Measurements from ENCODE around the gene ZNF746.
"Not testable (repeated sequence)": the region's sequence is repeated elsewhere in the genome, so short reads cannot be mapped to it uniquely, and the experiment has no call there.

Gene ZNF746

DNA sequence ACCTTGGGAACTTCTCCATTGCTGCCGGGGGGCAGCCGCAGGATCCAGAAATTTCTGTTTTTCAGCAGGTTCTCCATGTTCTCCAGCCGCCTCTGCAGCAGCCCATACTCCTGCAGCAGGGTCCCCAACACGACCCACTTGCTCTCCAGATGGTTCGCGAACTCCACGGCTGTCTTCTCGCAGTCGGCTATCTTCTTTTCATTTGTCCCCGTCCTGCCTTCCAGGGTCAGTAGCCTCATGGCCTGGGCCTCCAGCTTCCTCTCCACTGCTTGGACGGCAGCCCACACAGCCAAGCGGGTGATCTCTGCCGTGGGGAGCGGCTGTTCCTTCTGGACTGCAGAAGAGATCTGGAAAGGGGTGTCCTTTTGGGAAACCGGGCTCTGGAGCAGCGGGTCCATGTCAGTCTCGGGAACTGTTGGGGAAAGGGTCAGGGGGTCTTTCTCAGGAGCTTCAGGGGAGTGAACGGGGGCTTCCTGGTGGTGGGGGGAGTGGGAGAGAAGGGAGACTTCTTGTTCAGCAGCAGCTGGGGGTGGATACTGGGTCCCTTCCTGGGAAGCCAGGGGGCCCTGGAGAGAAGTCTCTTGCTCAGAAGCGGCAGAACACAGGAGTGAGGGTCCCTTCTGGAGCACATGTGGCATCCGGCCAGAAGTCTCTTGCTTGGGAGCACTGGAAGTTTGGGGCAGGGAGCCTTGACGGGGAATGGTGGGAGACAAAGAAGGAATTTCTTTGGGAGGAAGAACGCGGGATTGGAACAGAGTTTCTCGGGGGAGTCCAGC is 42.2 kb downstream of the ZNF746 start:
- no peaks in the 10 kb centered on the region for H3K9me3 ChIP-seq (ENCODE audit: control insufficient read depth, insufficient read depth, low read length)
- H3K4me1 ChIP-seq (ENCODE audit: control insufficient read depth, insufficient read depth, low read length) = no peaks in the 10 kb centered on the region
- no peak overlapping the region for H3K4me3 ChIP-seq (ENCODE audit: low read depth, low read length)
- H3K27me3 ChIP-seq (ENCODE audit: control insufficient read depth, insufficient read depth, low read length) = peaks cover 16% of the 10 kb centered on the region
- H3K9ac ChIP-seq (ENCODE audit: low read depth, low read length) = no peak overlapping the region
- peaks cover 3% of the 10 kb centered on the region for H3K36me3 ChIP-seq (ENCODE audit: control insufficient read depth, insufficient read depth, low read length)

DNA sequence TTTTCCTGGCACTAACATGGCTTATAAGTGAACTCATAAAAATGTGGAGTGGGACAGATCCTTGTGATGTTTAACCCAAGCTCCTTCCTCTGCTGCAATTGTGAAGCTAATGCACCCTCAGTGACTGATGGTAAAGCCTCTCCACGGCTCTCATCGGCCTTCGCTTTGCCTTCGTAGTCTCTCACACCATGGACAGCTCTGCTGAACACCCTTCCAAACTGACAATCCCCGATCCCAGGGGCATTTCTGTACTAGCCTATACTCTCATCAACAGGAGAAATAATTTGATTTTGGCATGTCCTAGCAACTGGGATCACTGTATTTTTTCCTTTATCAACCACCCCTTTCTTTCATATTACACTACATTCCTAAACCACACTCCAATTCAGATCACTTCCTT is 42.9 kb downstream of the ZNF746 start:
- H3K4me3 ChIP-seq (ENCODE audit: low read depth, low read length) = no peak overlapping the region
- peaks cover 16% of the 10 kb centered on the region for H3K27me3 ChIP-seq (ENCODE audit: control insufficient read depth, insufficient read depth, low read length)
- H3K9ac ChIP-seq (ENCODE audit: low read depth, low read length) = no peak overlapping the region
- H3K36me3 ChIP-seq (ENCODE audit: control insufficient read depth, insufficient read depth, low read length) = peaks cover 5% of the 10 kb centered on the region
- H3K9me3 ChIP-seq (ENCODE audit: control insufficient read depth, insufficient read depth, low read length) = no peaks in the 10 kb centered on the region
- no peaks in the 10 kb centered on the region for H3K4me1 ChIP-seq (ENCODE audit: control insufficient read depth, insufficient read depth, low read length)

DNA sequence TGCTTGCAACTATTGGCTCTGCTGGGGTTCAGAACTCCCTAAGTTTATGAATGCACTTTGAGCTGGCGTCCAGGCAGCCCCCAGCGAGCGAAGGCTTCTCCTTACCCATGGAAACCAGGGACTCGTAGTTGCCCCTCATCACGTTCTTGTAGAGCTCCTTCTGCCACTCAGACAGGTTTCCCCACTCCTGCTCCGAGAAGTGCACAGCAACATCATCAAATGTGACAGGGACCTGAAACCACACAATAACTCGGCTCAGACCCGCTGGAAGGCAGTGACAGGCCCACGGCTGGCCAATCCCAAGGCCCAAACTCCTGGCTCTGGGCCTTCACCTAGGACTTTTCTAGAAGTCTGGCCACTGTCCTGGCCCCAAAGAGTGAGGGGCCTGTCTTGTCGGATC is 43.6 kb downstream of the ZNF746 start:
- no peak overlapping the region for H3K9ac ChIP-seq (ENCODE audit: low read depth, low read length)
- H3K36me3 ChIP-seq (ENCODE audit: control insufficient read depth, insufficient read depth, low read length) = peaks cover 8% of the 10 kb centered on the region
- peaks cover 13% of the 10 kb centered on the region for H3K27me3 ChIP-seq (ENCODE audit: control insufficient read depth, insufficient read depth, low read length)
- H3K9me3 ChIP-seq (ENCODE audit: control insufficient read depth, insufficient read depth, low read length) = no peaks in the 10 kb centered on the region
- H3K4me3 ChIP-seq (ENCODE audit: low read depth, low read length) = no peak overlapping the region
- H3K4me1 ChIP-seq (ENCODE audit: control insufficient read depth, insufficient read depth, low read length) = no peaks in the 10 kb centered on the region

DNA sequence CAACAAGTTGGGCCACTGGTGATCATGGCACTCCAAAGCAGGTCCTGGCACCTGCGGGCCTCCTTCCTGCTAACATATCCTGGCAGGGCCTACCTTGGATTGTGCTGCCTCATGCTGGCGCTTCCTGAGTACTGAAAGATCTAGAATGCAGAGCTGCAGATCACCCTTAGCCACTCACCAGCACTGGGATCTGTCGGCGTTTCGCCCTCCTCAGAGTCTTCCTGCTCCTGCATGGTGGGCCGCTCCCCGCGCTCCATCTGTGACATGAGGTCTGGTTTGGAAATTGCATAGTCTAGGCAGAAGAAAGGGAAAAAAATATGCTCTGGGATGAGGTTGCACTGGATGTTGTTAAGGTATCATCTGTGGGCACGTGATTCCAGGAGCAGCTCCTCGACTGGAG is 46.8 kb downstream of the ZNF746 start:
- Histone ChIP-seq H3K9me3 (ENCODE audit: control insufficient read depth, insufficient read depth, low read length) (no peaks in the 10 kb centered on the region), H3K36me3 (ENCODE audit: control insufficient read depth, insufficient read depth, low read length) (peaks cover 9% of the 10 kb centered on the region), H3K27me3 (ENCODE audit: control insufficient read depth, insufficient read depth, low read length) (no peaks in the 10 kb centered on the region), H3K4me3 (ENCODE audit: low read depth, low read length) (no peak overlapping the region), H3K4me1 (ENCODE audit: control insufficient read depth, insufficient read depth, low read length) (no peaks in the 10 kb centered on the region), H3K9ac (ENCODE audit: low read depth, low read length) (no peak overlapping the region)

DNA sequence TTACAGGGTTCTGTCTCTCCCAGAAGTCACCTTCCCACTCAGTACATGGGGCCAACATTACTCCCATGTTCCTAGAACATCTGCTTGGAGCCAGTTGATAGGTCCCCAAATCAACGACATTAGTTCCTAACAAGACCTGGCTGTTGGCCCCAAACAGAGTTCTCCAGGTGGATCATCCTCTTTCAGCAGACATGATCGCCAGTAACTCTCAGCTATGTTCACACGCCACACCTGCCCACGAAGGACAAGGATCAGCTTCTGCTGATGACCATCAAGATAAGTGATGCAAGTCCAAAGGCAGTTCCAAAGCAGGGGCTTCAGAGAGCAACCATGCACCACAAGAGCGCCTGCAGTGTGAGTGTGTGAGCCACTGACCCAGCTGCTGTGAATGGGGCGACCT is 47.7 kb downstream of the ZNF746 start:
- no peaks in the 10 kb centered on the region for H3K4me1 ChIP-seq (ENCODE audit: control insufficient read depth, insufficient read depth, low read length)
- H3K9me3 ChIP-seq (ENCODE audit: control insufficient read depth, insufficient read depth, low read length) = no peaks in the 10 kb centered on the region
- H3K36me3 ChIP-seq (ENCODE audit: control insufficient read depth, insufficient read depth, low read length) = peaks cover 9% of the 10 kb centered on the region
- no peak overlapping the region for H3K9ac ChIP-seq (ENCODE audit: low read depth, low read length)
- no peak overlapping the region for H3K4me3 ChIP-seq (ENCODE audit: low read depth, low read length)
- H3K27me3 ChIP-seq (ENCODE audit: control insufficient read depth, insufficient read depth, low read length) = no peaks in the 10 kb centered on the region

DNA sequence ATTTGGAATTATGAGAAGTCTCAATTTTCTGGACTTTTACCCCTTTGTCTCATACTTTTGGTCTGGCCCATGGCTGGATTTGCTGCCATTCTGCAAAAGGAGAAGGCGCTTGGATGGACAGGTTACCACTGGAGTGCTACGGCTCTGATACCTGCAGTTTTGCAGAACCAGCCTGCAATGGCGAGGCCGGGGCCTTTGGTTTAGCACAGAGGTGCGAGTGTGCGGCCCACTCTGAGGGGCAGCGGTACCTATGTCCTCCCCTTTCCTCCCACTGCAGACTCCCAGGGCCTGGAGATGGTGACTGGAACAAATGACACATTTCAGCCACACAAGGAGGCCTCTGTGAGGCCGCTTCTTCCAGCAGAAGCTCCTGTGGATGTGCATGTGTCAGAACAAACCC is 48.6 kb downstream of the ZNF746 start:
- no peak overlapping the region for H3K9ac ChIP-seq (ENCODE audit: low read depth, low read length)
- no peak overlapping the region for H3K4me3 ChIP-seq (ENCODE audit: low read depth, low read length)
- H3K36me3 ChIP-seq (ENCODE audit: control insufficient read depth, insufficient read depth, low read length) = peaks cover 9% of the 10 kb centered on the region
- H3K9me3 ChIP-seq (ENCODE audit: control insufficient read depth, insufficient read depth, low read length) = no peaks in the 10 kb centered on the region
- no peaks in the 10 kb centered on the region for H3K4me1 ChIP-seq (ENCODE audit: control insufficient read depth, insufficient read depth, low read length)
- no peaks in the 10 kb centered on the region for H3K27me3 ChIP-seq (ENCODE audit: control insufficient read depth, insufficient read depth, low read length)

DNA sequence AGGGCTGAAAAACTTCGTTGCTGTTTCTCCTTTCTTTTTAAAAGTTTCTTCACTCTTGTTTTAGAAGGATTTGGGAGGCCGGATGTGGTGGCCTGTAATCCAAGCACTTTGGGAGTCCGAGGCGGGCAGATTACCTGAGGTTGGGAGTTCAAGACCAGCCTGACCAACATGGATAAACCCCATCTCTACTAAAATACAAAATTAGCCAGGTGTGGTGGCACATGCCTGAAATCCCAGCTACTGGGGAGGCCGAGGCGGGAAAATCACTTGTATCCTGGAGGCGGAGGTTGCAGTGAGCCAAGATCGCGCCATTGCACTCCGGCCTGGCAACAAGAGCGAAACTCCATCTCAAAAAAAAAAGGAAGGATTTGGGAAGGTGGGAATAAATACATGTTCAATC is 51.6 kb downstream of the ZNF746 start:
- H3K27me3 ChIP-seq (ENCODE audit: control insufficient read depth, insufficient read depth, low read length); H3K9me3 ChIP-seq (ENCODE audit: control insufficient read depth, insufficient read depth, low read length); H3K36me3 ChIP-seq (ENCODE audit: control insufficient read depth, insufficient read depth, low read length); H3K9ac ChIP-seq (ENCODE audit: low read depth, low read length); H3K4me3 ChIP-seq (ENCODE audit: low read depth, low read length); H3K4me1 ChIP-seq (ENCODE audit: control insufficient read depth, insufficient read depth, low read length): not testable (repeated sequence)

DNA sequence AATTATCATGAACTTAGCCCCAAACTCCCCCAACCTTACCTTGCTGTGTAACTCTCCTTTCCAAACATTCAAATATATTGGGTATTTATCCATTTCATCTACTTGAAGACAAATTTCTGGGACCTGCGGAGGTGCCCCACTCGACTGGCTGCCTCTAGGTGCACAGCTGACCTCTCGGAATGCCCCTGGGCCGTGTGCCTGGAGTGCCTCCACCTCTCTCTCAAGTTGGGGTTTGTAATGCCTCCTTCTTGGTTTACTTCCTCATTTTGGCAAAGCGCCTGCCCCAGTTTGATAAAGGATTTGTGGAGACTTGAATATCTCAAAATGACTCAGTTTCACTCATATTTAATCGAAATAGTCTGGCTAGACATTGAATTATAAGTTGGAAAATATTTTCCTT is 53.3 kb downstream of the ZNF746 start:
- H3K36me3 ChIP-seq (ENCODE audit: control insufficient read depth, insufficient read depth, low read length) = peaks cover 4% of the 10 kb centered on the region
- H3K27me3 ChIP-seq (ENCODE audit: control insufficient read depth, insufficient read depth, low read length) = no peaks in the 10 kb centered on the region
- no peaks in the 10 kb centered on the region for H3K9me3 ChIP-seq (ENCODE audit: control insufficient read depth, insufficient read depth, low read length)
- no peaks in the 10 kb centered on the region for H3K4me1 ChIP-seq (ENCODE audit: control insufficient read depth, insufficient read depth, low read length)
- no peak overlapping the region for H3K4me3 ChIP-seq (ENCODE audit: low read depth, low read length)
- no peak overlapping the region for H3K9ac ChIP-seq (ENCODE audit: low read depth, low read length)

DNA sequence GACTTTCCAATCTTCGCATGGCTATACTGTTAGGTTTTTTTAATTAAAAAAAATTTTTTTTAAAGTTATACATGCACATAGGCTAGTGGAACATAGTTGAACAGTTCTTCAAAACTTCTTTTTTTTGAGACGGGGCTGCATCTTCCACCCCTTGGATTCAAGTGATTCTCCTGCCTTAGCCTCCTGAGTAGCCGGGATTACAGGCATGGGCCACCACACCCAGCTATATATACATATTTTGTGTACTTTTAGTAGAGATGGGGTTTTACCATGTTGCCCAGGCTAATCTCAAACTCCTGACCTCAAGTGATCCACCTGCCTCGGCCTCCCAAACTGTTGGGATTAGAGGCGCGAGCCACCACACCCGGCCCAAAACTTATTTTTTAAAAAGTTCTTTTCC is 54.1 kb downstream of the ZNF746 start:
- Histone ChIP-seq H3K4me1 (ENCODE audit: control insufficient read depth, insufficient read depth, low read length) (no peaks in the 10 kb centered on the region), H3K9ac (ENCODE audit: low read depth, low read length) (no peak overlapping the region), H3K36me3 (ENCODE audit: control insufficient read depth, insufficient read depth, low read length) (no peaks in the 10 kb centered on the region), H3K27me3 (ENCODE audit: control insufficient read depth, insufficient read depth, low read length) (no peaks in the 10 kb centered on the region), H3K9me3 (ENCODE audit: control insufficient read depth, insufficient read depth, low read length) (no peaks in the 10 kb centered on the region), H3K4me3 (ENCODE audit: low read depth, low read length) (no peak overlapping the region)

DNA sequence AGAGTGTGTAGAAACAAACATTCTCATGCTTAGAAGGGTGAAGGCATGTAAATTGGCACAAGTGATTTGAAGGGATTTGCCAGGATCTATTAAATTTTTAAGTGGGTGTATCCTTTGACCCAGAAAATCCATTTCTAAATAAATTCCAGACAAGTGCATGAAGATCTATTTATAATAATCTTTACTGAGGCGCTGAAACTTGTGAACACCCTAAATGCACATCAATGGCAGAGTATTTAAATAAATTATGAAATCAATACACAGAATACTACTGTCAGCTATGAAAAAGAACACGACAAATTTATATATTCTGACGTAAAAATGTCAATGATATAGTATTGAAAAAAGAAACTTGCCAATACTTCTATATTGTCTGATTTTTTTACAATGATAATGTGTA is 54.7 kb downstream of the ZNF746 start:
- no peak overlapping the region for H3K4me3 ChIP-seq (ENCODE audit: low read depth, low read length)
- H3K36me3 ChIP-seq (ENCODE audit: control insufficient read depth, insufficient read depth, low read length) = no peaks in the 10 kb centered on the region
- H3K4me1 ChIP-seq (ENCODE audit: control insufficient read depth, insufficient read depth, low read length) = no peaks in the 10 kb centered on the region

DNA sequence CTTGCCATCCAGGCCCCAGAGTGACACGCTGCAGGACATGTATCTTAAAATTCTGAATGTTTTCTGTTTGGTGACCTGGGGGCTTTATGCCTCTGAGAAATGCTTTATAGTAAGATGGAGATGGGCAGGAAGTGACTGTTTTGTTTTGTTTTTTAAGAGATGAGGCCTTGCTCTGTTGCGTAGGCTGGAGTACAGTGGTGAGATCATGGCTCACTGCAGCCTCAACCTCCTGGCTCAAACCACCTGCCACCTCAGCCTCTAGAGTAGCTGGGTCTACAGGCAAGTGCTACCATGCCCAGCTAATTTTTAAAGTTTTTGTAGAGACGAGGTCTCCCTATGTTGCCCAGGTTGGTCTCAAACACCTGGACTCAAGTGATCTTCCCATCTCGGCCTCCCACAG is 57.4 kb downstream of the ZNF746 start:
- no peak overlapping the region for H3K4me3 ChIP-seq (ENCODE audit: low read depth, low read length)
- no peaks in the 10 kb centered on the region for H3K4me1 ChIP-seq (ENCODE audit: control insufficient read depth, insufficient read depth, low read length)
- no peaks in the 10 kb centered on the region for H3K27me3 ChIP-seq (ENCODE audit: control insufficient read depth, insufficient read depth, low read length)
- H3K9ac ChIP-seq (ENCODE audit: low read depth, low read length) = no peak overlapping the region
- no peaks in the 10 kb centered on the region for H3K9me3 ChIP-seq (ENCODE audit: control insufficient read depth, insufficient read depth, low read length)
- H3K36me3 ChIP-seq (ENCODE audit: control insufficient read depth, insufficient read depth, low read length) = no peaks in the 10 kb centered on the region

More for the DNA sequence above, 54.7 kb downstream of the ZNF746 start:
- no peaks in the 10 kb centered on the region for H3K27me3 ChIP-seq (ENCODE audit: control insufficient read depth, insufficient read depth, low read length)
- H3K9me3 ChIP-seq (ENCODE audit: control insufficient read depth, insufficient read depth, low read length) = no peaks in the 10 kb centered on the region
- no peak overlapping the region for H3K9ac ChIP-seq (ENCODE audit: low read depth, low read length)

DNA sequence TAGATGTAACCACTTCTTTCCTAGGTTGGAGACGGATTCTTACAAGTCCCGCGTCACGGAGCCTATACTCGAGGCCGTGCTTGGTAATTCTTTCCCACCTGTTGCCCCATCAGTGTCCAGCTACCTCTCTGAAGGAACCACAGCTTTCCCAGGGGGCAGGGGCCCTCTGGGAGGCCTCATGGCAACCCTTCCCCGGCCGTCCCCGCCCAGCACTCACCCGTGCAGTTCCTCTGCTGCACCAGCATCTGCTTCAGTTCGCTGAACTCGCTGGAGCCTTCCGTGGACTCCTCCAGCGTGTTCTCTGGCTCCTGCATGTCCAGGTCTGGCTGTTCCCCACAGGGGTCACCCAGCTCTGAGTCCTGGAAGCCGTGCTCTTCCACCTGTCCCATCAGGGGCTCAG is 61.3 kb downstream of the ZNF746 start:
- H3K4me3 ChIP-seq (ENCODE audit: low read depth, low read length) = no peak overlapping the region
- peaks cover 5% of the 10 kb centered on the region for H3K36me3 ChIP-seq (ENCODE audit: control insufficient read depth, insufficient read depth, low read length)
- no peaks in the 10 kb centered on the region for H3K4me1 ChIP-seq (ENCODE audit: control insufficient read depth, insufficient read depth, low read length)

More for the DNA sequence above, 61.3 kb downstream of the ZNF746 start:
- Histone ChIP-seq H3K9ac (ENCODE audit: low read depth, low read length) (no peak overlapping the region), H3K9me3 (ENCODE audit: control insufficient read depth, insufficient read depth, low read length) (no peaks in the 10 kb centered on the region), H3K27me3 (ENCODE audit: control insufficient read depth, insufficient read depth, low read length) (no peaks in the 10 kb centered on the region)
